ENCODE measurements around the gene GTSE1. TPM values are rescaled to one million over a fixed set of nuclear protein-coding genes. Genes with fewer than 3 reads are reported as not detected.

GTSE1 gene
- total and polyA plus RNA-seq, 2 donors, result 4.4 to 14.1 TPM

DNA sequence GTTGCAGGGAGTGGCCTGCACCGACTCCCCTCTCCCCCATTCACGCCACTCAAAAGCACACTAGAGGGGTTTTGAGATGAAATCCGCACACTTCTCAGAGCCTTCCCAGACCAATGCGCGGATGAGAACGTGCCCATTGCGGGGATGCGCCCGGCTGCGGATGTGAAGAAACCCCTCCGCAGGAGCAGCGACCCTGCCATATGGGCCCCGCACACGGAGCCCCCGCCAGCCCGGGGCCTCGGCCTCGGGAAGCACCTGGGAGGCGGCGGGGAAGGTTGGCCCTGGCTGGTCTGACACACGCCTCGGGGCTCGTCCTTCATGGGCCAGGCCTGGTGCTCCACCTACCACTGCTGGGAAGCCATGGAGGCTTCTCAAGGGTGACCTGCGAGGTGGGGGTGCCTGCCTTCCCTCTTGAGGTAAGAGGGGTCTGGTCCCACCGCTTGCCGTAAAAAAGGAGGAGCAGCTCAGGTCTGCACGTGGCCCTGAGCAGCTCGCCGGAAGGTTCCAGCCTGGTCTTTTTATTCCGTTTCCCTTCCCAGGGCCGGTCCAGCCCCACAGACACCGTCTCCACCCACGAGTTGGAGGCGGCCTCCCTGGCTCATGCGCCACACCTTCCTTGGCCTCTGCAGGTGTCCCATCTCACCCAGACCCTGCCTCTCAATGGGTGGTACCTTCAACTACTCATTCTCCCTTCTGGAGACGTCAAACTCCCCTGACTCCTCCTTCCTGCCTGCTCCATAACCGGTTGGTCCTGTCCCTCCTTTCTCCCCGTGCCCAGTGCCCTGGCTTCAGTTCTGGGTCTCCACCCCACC, 78.2 kb downstream of the GTSE1 start:
- no peak overlapping the region for H3K27ac ChIP-seq (ENCODE audit: low read depth in 1 of 2, low read length in 1 of 2)
- no peak overlapping the region for H3K4me3 ChIP-seq (ENCODE audit: low read length in 2 of 2)
- 77% methylated on average over 38 of the region's 38 CpGs for WGBS

DNA sequence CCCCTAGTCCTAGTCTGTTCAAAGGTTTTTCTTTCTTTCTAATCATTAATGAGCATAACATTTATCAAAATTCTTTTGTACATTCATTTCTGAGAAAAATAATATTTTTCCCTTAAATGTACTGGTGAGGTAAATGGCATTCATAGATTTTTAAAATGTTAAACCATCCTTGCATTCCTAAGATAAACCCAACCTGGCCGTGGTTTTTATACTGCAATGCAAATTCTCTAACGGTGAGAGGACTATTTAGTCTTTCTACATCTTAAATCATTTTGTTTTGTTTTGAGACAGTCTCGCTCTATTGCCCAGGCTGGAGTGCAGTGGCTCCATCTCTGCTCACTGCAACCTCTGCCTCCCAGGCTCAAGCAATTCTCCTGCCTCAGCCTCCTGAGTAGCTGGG, 79.4 kb downstream of the GTSE1 start:
- peaks cover 5 to 26% of the 10 kb centered on the region in 2 donors for H3K9me3 ChIP-seq (ENCODE audit: control insufficient read depth in 2 of 2, insufficient read depth in 1 of 2, low read length in 1 of 2)
- WGBS, result 95% methylated on average over 3 of the region's 3 CpGs
- H3K4me1 ChIP-seq (ENCODE audit: control insufficient read depth in 2 of 2, insufficient read depth in 2 of 2, low read length in 2 of 2), result peaks cover 0 to 16% of the 10 kb centered on the region in 2 donors
- H3K36me3 ChIP-seq (ENCODE audit: control insufficient read depth in 2 of 2, insufficient read depth in 2 of 2, low read length in 1 of 2), result no peaks in the 10 kb centered on the region
- no peak for DNase-seq (ENCODE audit: low read depth in 6 of 9, low spot score in 9 of 9)
- peaks cover 8 to 50% of the 10 kb centered on the region in 2 donors for H3K27me3 ChIP-seq (ENCODE audit: control insufficient read depth in 2 of 2, insufficient read depth in 1 of 2, low read length in 1 of 2)
- no peak overlapping the region for H3K27ac ChIP-seq (ENCODE audit: low read depth in 1 of 2, low read length in 1 of 2)
- H3K4me3 ChIP-seq (ENCODE audit: low read length in 2 of 2), result no peak overlapping the region

More for the DNA sequence above, 78.2 kb downstream of the GTSE1 start:
- H3K27me3 ChIP-seq (ENCODE audit: control insufficient read depth in 2 of 2, insufficient read depth in 1 of 2, low read length in 1 of 2), result peaks cover 8 to 53% of the 10 kb centered on the region in 2 donors
- DNase-seq (ENCODE audit: low read depth in 6 of 9, low spot score in 9 of 9), result no peak
- no peaks in the 10 kb centered on the region for H3K36me3 ChIP-seq (ENCODE audit: control insufficient read depth in 2 of 2, insufficient read depth in 2 of 2, low read length in 1 of 2)
- peaks cover 5 to 26% of the 10 kb centered on the region in 2 donors for H3K9me3 ChIP-seq (ENCODE audit: control insufficient read depth in 2 of 2, insufficient read depth in 1 of 2, low read length in 1 of 2)
- peaks cover 0 to 16% of the 10 kb centered on the region in 2 donors for H3K4me1 ChIP-seq (ENCODE audit: control insufficient read depth in 2 of 2, insufficient read depth in 2 of 2, low read length in 2 of 2)

DNA sequence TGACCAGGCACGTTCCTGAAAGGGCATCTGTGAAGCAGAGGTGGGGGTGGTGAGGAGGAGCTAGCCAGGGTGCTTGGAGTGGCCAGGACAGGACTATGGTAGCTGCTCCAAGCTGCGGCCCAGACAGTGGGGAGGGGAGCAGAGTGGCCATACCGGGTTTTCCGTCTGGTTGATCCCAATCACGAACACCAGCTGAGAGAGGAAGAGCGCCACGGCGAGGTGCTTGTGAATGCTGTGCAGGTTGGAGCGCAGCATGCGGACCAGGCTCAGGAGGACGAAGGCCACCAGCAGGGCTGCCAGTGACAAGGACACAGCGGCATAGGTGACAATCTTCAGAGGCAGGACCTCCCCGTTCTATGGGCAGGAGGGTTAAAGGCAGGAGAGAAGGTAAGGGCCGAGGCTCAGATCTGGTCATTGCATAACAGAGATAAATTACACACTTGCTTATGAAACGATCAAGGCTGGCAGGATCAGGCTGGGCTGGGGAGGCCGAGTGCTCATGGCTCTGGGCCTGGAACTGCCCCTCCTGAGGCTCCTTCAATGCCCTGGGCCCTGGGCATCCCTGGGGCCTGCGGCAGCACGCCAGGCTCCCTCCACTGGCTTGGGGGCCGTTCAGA, 80.3 kb downstream of the GTSE1 start:
- H3K4me3 ChIP-seq (ENCODE audit: low read length in 2 of 2), result no peak overlapping the region
- no peak for DNase-seq (ENCODE audit: low read depth in 6 of 9, low spot score in 9 of 9)

GRCh38 chr22:46377525-46378425, 81.1 kb downstream of the GTSE1 start:
- no peak overlapping the region for H3K4me3 ChIP-seq (ENCODE audit: low read length in 2 of 2)
- WGBS, result 95% methylated on average over 27 of the region's 27 CpGs
- peaks cover 8 to 48% of the 10 kb centered on the region in 2 donors for H3K27me3 ChIP-seq (ENCODE audit: control insufficient read depth in 2 of 2, insufficient read depth in 1 of 2, low read length in 1 of 2)
- H3K9me3 ChIP-seq (ENCODE audit: control insufficient read depth in 2 of 2, insufficient read depth in 1 of 2, low read length in 1 of 2), result peaks cover 5 to 26% of the 10 kb centered on the region in 2 donors
- DNase-seq (ENCODE audit: low read depth in 6 of 9, low spot score in 9 of 9), result no peak
- H3K4me1 ChIP-seq (ENCODE audit: control insufficient read depth in 2 of 2, insufficient read depth in 2 of 2, low read length in 2 of 2), result peaks cover 0 to 16% of the 10 kb centered on the region in 2 donors
- H3K27ac ChIP-seq (ENCODE audit: low read depth in 1 of 2, low read length in 1 of 2), result no peak overlapping the region
- no peaks in the 10 kb centered on the region for H3K36me3 ChIP-seq (ENCODE audit: control insufficient read depth in 2 of 2, insufficient read depth in 2 of 2, low read length in 1 of 2)

More for the DNA sequence above, 80.3 kb downstream of the GTSE1 start:
- Histone ChIP-seq H3K4me1 (ENCODE audit: control insufficient read depth in 2 of 2, insufficient read depth in 2 of 2, low read length in 2 of 2) (peaks cover 0 to 16% of the 10 kb centered on the region in 2 donors), H3K9me3 (ENCODE audit: control insufficient read depth in 2 of 2, insufficient read depth in 1 of 2, low read length in 1 of 2) (peaks cover 5 to 26% of the 10 kb centered on the region in 2 donors), H3K27me3 (ENCODE audit: control insufficient read depth in 2 of 2, insufficient read depth in 1 of 2, low read length in 1 of 2) (peaks cover 8 to 51% of the 10 kb centered on the region in 2 donors), H3K36me3 (ENCODE audit: control insufficient read depth in 2 of 2, insufficient read depth in 2 of 2, low read length in 1 of 2) (no peaks in the 10 kb centered on the region), H3K27ac (ENCODE audit: low read depth in 1 of 2, low read length in 1 of 2) (no peak overlapping the region)
- WGBS, result 96% methylated on average over 19 of the region's 19 CpGs

DNA sequence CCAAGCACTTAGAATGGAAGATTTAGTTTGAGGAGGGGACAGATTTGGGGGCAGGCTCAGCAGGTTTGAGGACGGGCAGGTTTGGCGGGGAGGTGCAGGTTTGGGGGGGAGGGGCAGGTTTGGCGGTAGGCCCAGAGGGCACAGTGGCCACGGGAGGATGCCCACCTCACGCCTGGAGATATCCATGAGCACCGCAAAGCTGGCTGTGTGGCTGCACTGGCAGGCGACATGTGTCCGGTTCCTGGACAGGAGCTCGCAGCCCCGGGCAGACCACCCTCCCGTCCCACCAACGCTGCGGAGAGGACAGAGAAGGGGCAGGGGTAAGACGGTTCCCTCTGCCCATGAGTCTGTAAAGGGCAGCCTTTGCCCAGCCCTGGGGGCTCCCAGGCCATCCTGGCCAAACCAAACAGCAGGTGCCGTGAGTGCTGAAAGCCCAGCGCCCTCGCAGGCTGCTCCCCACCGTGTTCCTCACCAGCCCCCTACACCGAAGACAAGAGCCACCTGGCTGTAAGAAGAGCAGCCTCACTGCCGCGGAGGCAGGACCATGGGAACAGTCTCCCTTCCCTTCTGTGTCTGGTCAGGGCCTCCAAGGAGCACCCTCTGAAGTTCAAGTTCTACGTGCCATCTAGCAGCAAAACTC, 81.9 kb downstream of the GTSE1 start:
- H3K27ac ChIP-seq (ENCODE audit: low read depth in 1 of 2, low read length in 1 of 2), result peak overlapping the region in 1 of 2 donors; percentile 38
- WGBS, result 93% methylated on average over 22 of the region's 22 CpGs
- peaks cover 0 to 15% of the 10 kb centered on the region in 2 donors for H3K4me1 ChIP-seq (ENCODE audit: control insufficient read depth in 2 of 2, insufficient read depth in 2 of 2, low read length in 2 of 2)
- H3K9me3 ChIP-seq (ENCODE audit: control insufficient read depth in 2 of 2, insufficient read depth in 1 of 2, low read length in 1 of 2), result peaks cover 5 to 26% of the 10 kb centered on the region in 2 donors
- H3K27me3 ChIP-seq (ENCODE audit: control insufficient read depth in 2 of 2, insufficient read depth in 1 of 2, low read length in 1 of 2), result peaks cover 5 to 44% of the 10 kb centered on the region in 2 donors
- no peak for DNase-seq (ENCODE audit: low read depth in 6 of 9, low spot score in 9 of 9)
- H3K4me3 ChIP-seq (ENCODE audit: low read length in 2 of 2), result no peak overlapping the region
- H3K36me3 ChIP-seq (ENCODE audit: control insufficient read depth in 2 of 2, insufficient read depth in 2 of 2, low read length in 1 of 2), result no peaks in the 10 kb centered on the region

DNA sequence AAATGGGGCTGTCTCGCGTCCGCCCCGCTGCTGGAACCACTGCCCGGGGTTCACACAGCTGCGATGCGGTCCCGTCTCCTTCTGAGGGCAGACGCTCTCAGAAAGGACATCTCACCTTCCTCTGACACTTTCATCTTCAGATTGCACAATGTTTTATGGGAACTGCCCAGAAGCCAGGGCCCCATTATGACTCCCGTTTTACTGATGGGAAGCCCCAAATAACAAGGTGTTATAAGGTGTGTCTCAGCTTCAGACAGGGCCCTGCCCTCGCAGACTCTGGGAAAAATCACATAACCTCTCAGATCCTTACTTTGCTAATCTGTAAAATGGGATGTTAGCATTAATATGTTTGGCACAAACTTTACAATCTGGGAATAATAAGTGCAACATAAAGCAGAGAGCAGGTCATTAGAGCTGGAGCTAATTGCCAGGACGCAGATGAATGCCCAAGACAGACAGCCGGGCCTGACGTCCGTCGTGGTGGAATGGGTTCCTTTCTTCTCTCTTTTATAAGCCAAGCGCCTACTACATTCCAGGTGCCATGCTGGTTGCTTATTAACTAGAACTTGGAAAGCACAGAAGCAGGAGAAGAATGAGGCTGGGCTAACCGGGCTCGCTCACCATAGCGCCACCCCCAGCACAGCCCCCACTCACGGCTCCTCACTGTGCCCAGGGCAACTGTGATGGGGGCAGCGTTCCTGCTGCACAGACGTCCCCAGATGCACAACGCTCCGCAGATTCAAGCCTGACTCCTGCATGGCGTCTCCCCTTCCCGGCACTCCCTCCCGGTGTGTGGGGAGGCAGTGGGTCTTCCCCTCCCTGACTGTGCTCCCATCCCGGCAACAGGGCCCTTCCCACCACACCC, 82.6 kb downstream of the GTSE1 start:
- no peak for DNase-seq (ENCODE audit: low read depth in 6 of 9, low spot score in 9 of 9)
- peaks cover 0 to 8% of the 10 kb centered on the region in 2 donors for H3K4me1 ChIP-seq (ENCODE audit: control insufficient read depth in 2 of 2, insufficient read depth in 2 of 2, low read length in 2 of 2)
- no peak overlapping the region for H3K27ac ChIP-seq (ENCODE audit: low read depth in 1 of 2, low read length in 1 of 2)
- peaks cover 2 to 36% of the 10 kb centered on the region in 2 donors for H3K27me3 ChIP-seq (ENCODE audit: control insufficient read depth in 2 of 2, insufficient read depth in 1 of 2, low read length in 1 of 2)
- H3K36me3 ChIP-seq (ENCODE audit: control insufficient read depth in 2 of 2, insufficient read depth in 2 of 2, low read length in 1 of 2), result no peaks in the 10 kb centered on the region
- H3K4me3 ChIP-seq (ENCODE audit: low read length in 2 of 2), result no peak overlapping the region
- WGBS, result 94% methylated on average over 29 of the region's 29 CpGs
- H3K9me3 ChIP-seq (ENCODE audit: control insufficient read depth in 2 of 2, insufficient read depth in 1 of 2, low read length in 1 of 2), result peaks cover 5 to 26% of the 10 kb centered on the region in 2 donors

DNA sequence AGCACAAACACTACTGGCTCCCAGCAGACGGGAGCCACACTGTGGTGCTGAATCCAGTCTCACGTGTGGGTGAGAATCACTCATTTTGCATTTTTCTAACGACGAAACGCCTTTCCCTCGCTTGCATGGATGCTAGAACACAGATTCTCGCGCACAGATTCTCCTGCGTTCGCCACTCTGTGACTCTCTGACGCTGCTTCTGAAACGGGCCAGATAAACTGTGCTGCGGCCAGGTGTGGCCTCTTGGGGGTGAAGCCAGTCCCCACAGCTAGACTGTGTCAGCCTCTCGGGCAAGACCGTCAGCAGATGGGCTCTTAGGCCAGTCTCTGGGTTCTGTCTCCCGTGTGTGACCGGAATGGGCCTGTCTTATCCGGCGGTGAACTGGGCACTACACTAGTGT, 83.4 kb downstream of the GTSE1 start:
- WGBS, result 94% methylated on average over 19 of the region's 19 CpGs
- Histone ChIP-seq H3K4me1 (ENCODE audit: control insufficient read depth in 2 of 2, insufficient read depth in 2 of 2, low read length in 2 of 2) (peaks cover 0 to 6% of the 10 kb centered on the region in 2 donors), H3K36me3 (ENCODE audit: control insufficient read depth in 2 of 2, insufficient read depth in 2 of 2, low read length in 1 of 2) (no peaks in the 10 kb centered on the region)

More for the DNA sequence above, 83.4 kb downstream of the GTSE1 start:
- Histone ChIP-seq H3K4me3 (ENCODE audit: low read length in 2 of 2) (no peak overlapping the region), H3K9me3 (ENCODE audit: control insufficient read depth in 2 of 2, insufficient read depth in 1 of 2, low read length in 1 of 2) (peaks cover 5 to 18% of the 10 kb centered on the region in 2 donors), H3K27me3 (ENCODE audit: control insufficient read depth in 2 of 2, insufficient read depth in 1 of 2, low read length in 1 of 2) (peaks cover 2 to 28% of the 10 kb centered on the region in 2 donors), H3K27ac (ENCODE audit: low read depth in 1 of 2, low read length in 1 of 2) (no peak overlapping the region)
- no peak for DNase-seq (ENCODE audit: low read depth in 6 of 9, low spot score in 9 of 9)

All from thymus (tissue), 11 donors.